Ovary (tissue), 9 donors: ENCODE measurements around the gene EPHA2. TPM values are rescaled to one million over a fixed set of nuclear protein-coding genes. Genes with fewer than 3 reads are reported as not detected.
A peak's percentile ranks its signal among the peaks of the same experiment; 100 is the strongest.

Source experiments
- DNase-seq, 5 donors: peaks; one replicate each; pipeline ENCODE4 v3.0.0-alpha.2; 2019 to 2020
- H3K27ac ChIP-seq, 2 donors: fragments of 200-600 bp; one replicate each; pipeline versions ENCODE4 v1.5.1 to v1.8.0; 2019 to 2022
- H3K27me3 ChIP-seq: fragments of 200-600 bp; one replicate; pipeline ENCODE4 v1.8.0; 2022
- H3K36me3 ChIP-seq: fragments of 200-600 bp; sonication (generic); one replicate; pipeline ENCODE4 v1.5.1; 2019
- H3K4me1 ChIP-seq: one replicate; pipeline ENCODE4 v1.8.1; 2013; ENCODE audit warnings: mild to moderate bottlenecking, moderate library complexity; ENCODE audit not compliant: insufficient read depth
- H3K4me3 ChIP-seq: fragments of 200-600 bp; sonication (generic); one replicate; pipeline ENCODE4 v1.5.1; 2017
- H3K9me3 ChIP-seq, 2 donors: fragments of 200-600 bp in 1 of 2; sonication (generic) in 1 of 2; one replicate each; pipeline versions ENCODE4 v1.5.1 to v1.8.1; 2013 to 2019; ENCODE audit warnings: mild to moderate bottlenecking in 1 of 2, moderate library complexity in 1 of 2
- EP300 ChIP-seq: sonication (generic); formaldehyde crosslinking; IDR thresholded peaks from one replicate; pipeline ENCODE4 v1.6.1; 2017; ENCODE audit warnings: antibody characterized with exemption
- POLR2A ChIP-seq: fragments of 450-650 bp; IDR thresholded peaks from one replicate; pipeline ENCODE4 v1.6.1; 2017; ENCODE audit warnings: antibody characterized with exemption, mild to moderate bottlenecking, moderate library complexity
- whole genome bisulfite sequencing, 3 donors: extraction: QIAGEN DNeasy Blood & Tissue Kit in 1 of 3; methylation state at CpG; one replicate each; pipeline versions ENCODE4 v1.1.5 to v1.1.7; 2013 to 2017; 5-methylcytosine and 5-hydroxymethylcytosine counted together
- intact Hi-C, 4 donors: fragments of 100-400 bp; cut with DNase I; formaldehyde crosslinking; loops; one replicate each; pipeline versions ENCODE4 v1.11.0 to v1.15.1; 2022 to 2023
- polyA plus RNA-seq, 2 donors: library from polyadenylated mRNA; stranded (reverse); fragments of 200-250 nt in 1 of 2; fragments of 350-450 nt in 1 of 2; fragmentation: Illumina TruSeq in 1 of 2; extraction: RNeasy Lipid Tissue Mini Kit (QIAGEN cat#74804) in 1 of 2; gene quantifications; one replicate each; pipeline ENCODE4 v1.2.3, GENCODE V29; 2013 to 2014
- total RNA-seq, 7 donors: library from RNA; depleted of rRNA in 2 of 7; stranded (reverse); fragments of >200 nt in 2 of 7; fragmentation: NEBNext Ultra II Directional in 3 of 7; extraction: Animal tissue kit (Norgen Biotek cat#: 25700) in 3 of 7; gene quantifications; one replicate each; pipeline versions ENCODE4 v1.1.0 to v1.2.4, GENCODE V29; 2016 to 2023
- TF ChIP-seq, protein P1 (sequence below), 3 donors: fragments of 450-650 bp in 2 of 3; fragments of 200-600 bp in 1 of 3; IDR thresholded peaks; one replicate each; pipeline versions ENCODE4 v1.5.1 to v1.8.0; 2016 to 2022; ENCODE audit warnings: antibody characterized with exemption in 3 of 3, mild to moderate bottlenecking in 1 of 3
- donor health status: DM: no; HTN: no; CAD: no; lungs with moderate emphysema.
- donor health status: DM: no; HTN: no; CAD: no.
- donor health status: Bipolar disorder and iron deficiency.
- donor health status: DM: yes; HTN: yes; CAD: no.
- donor health status: DM: no; HTN: no; CAD: no.
- donor health status: DM: yes; HTN: yes; CAD: no.

The EPHA2 gene
- total and polyA plus RNA-seq, 9 donors: 3.8 to 40.7 (median 8.2) TPM

- no peaks in the 10 kb centered on the region for H3K9me3 ChIP-seq
- H3K4me1 ChIP-seq: peaks cover 1% of the 10 kb centered on the region
- H3K27ac ChIP-seq: no peak overlapping the region
- DNase-seq: peak in 3 of 5 donors; percentile 52 to 61 (median 59)
- WGBS, 3 donors: 76 to 86% (median 79%) methylated on average over 14 of the region's 14 CpGs
- H3K36me3 ChIP-seq: no peaks in the 10 kb centered on the region
- TF ChIP-seq POLR2A (no peak), EP300 (no peak)
- TF ChIP-seq, protein P1, sequence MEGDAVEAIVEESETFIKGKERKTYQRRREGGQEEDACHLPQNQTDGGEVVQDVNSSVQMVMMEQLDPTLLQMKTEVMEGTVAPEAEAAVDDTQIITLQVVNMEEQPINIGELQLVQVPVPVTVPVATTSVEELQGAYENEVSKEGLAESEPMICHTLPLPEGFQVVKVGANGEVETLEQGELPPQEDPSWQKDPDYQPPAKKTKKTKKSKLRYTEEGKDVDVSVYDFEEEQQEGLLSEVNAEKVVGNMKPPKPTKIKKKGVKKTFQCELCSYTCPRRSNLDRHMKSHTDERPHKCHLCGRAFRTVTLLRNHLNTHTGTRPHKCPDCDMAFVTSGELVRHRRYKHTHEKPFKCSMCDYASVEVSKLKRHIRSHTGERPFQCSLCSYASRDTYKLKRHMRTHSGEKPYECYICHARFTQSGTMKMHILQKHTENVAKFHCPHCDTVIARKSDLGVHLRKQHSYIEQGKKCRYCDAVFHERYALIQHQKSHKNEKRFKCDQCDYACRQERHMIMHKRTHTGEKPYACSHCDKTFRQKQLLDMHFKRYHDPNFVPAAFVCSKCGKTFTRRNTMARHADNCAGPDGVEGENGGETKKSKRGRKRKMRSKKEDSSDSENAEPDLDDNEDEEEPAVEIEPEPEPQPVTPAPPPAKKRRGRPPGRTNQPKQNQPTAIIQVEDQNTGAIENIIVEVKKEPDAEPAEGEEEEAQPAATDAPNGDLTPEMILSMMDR (IDR thresholded peaks at IDR 0.05): no peak
- no peaks in the 10 kb centered on the region for H3K27me3 ChIP-seq
- intact Hi-C loops: loop anchor here in 1 of 4 donors (5.0 to 10.0 kb wide), 2 partner anchors 171 to 279 kb away; partner anchors contain the start of gene FBXO42
- no peak overlapping the region for H3K4me3 ChIP-seq
Observed at GRCh38 chr1:16076031-16076864, 79.6 kb downstream of the EPHA2 start.

DNA sequence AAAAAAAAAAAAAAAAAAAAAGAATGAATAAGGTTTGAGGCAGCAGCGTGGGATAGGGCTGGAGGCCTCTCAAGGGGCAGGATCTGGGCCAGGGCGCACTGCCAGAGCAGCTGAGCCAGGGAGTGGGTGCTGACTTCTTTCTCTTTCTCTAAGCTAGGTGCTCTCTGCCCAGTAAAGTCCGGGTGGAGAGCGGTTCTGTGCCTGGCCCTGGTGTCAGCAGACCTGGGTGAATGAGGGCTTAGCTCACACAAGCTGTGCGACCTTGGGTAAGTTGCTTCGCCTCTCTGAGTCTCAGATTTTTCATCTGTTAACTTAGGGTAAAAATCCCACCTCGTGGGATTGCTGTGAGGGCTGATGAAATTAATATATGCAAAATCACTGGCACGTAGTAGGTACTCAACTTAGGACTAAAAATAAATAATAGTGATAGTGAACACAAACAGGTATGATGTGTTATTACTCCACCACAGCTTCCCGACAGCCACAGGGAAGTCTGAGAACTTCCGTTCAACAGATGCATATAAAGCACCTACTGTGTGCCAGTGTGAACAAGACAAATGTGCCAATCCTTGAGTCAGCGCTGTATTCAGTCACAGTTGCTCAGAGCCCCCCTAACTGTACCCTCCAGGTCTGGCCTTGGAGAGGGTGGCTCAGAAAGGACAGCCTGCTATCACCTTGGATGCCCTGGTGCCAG, 80.4 kb downstream of the EPHA2 start:
- WGBS, 3 donors: 48 to 54% (median 52%) methylated on average over 11 of the region's 11 CpGs
- no peak overlapping the region for H3K27ac ChIP-seq
- no peaks in the 10 kb centered on the region for H3K9me3 ChIP-seq
- H3K27me3 ChIP-seq: no peaks in the 10 kb centered on the region
- intact Hi-C loops: loop anchor here in 1 of 4 donors (5.0 to 10.0 kb wide), 2 partner anchors 172 to 279 kb away; partner anchors contain the start of gene FBXO42
- TF ChIP-seq, protein P1 (IDR thresholded peaks at IDR 0.05): no peak
- DNase-seq: peak; percentile 74 to 85 (median 78)
- H3K4me1 ChIP-seq: peaks cover 1% of the 10 kb centered on the region
- no peak overlapping the region for H3K4me3 ChIP-seq
- H3K36me3 ChIP-seq: no peaks in the 10 kb centered on the region

Other genes with a start within 250 kb of the EPHA2 start
- 10 to 100 TPM; 18.8 to 45.7 (median 29.8) TPM for gene ZBTB17, start 180.0 kb downstream of the EPHA2 start, total RNA-seq
- gene ZBTB17, start 180.0 kb downstream of the EPHA2 start, polyA plus RNA-seq: 10 to 100 TPM in 1 of 2 donors, 1 to 10 TPM in 1; 3.7 to 33.1 TPM
- not detected for gene SRARP, start 151.8 kb downstream of the EPHA2 start, total RNA-seq
- not detected for gene SRARP, start 151.8 kb downstream of the EPHA2 start, polyA plus RNA-seq
- 10 to 100 TPM in 6 of 7 donors, 1 to 10 TPM in 1; 1.9 to 68.7 (median 35.8) TPM for gene HSPB7, start 138.0 kb downstream of the EPHA2 start, total RNA-seq
- gene HSPB7, start 138.0 kb downstream of the EPHA2 start, polyA plus RNA-seq: 10 to 100 TPM; 21.9 to 25.4 TPM
- 1 to 10 TPM in 5 of 7 donors, under 1 TPM in 1, not detected in 1; 0.97 to 2.4 (median 1.2) TPM for gene CLCNKA, start 134.0 kb downstream of the EPHA2 start, total RNA-seq
- under 1 TPM; 0.08 to 0.74 TPM for gene CLCNKA, start 134.0 kb downstream of the EPHA2 start, polyA plus RNA-seq
- 1 to 10 TPM in 4 of 7 donors, under 1 TPM in 2, not detected in 1; 0.82 to 8.2 (median 1.9) TPM for gene CLCNKB, start 112.3 kb downstream of the EPHA2 start, total RNA-seq
- under 1 TPM; 0.18 to 0.42 TPM for gene CLCNKB, start 112.3 kb downstream of the EPHA2 start, polyA plus RNA-seq
- gene FAM131C, start 82.4 kb downstream of the EPHA2 start, total RNA-seq: 1 to 10 TPM in 1 of 7 donors, under 1 TPM in 5, not detected in 1; 0.20 to 1.3 (median 0.42) TPM
- under 1 TPM; 0.10 to 0.16 TPM for gene FAM131C, start 82.4 kb downstream of the EPHA2 start, polyA plus RNA-seq
- 10 to 100 TPM in 5 of 7 donors, 1 to 10 TPM in 2; 6.0 to 30.4 (median 14.6) TPM for gene ARHGEF19, start 56.6 kb upstream of the EPHA2 start, total RNA-seq
- 10 to 100 TPM in 1 of 2 donors, 1 to 10 TPM in 1; 2.3 to 15.5 TPM for gene ARHGEF19, start 56.6 kb upstream of the EPHA2 start, polyA plus RNA-seq
- gene CPLANE2, start 81.1 kb upstream of the EPHA2 start, total RNA-seq: 10 to 100 TPM in 4 of 7 donors, 1 to 10 TPM in 3; 4.6 to 12.4 (median 10.5) TPM
- 1 to 10 TPM; 2.6 to 6.6 TPM for gene CPLANE2, start 81.1 kb upstream of the EPHA2 start, polyA plus RNA-seq
- 10 to 100 TPM; 17.7 to 35.3 (median 23.6) TPM for gene FBXO42, start 196.4 kb upstream of the EPHA2 start, total RNA-seq
- gene FBXO42, start 196.4 kb upstream of the EPHA2 start, polyA plus RNA-seq: 10 to 100 TPM; 16.0 to 16.1 TPM
- 100 to 1,000 TPM in 5 of 7 donors, 10 to 100 TPM in 2; 45.3 to 152 (median 131) TPM for gene SZRD1, start 211.2 kb upstream of the EPHA2 start, total RNA-seq
- gene SZRD1, start 211.2 kb upstream of the EPHA2 start, polyA plus RNA-seq: 10 to 100 TPM; 71.2 to 74.3 TPM